ENCODE measurements around the gene NELL1. TPM values are rescaled to one million over a fixed set of nuclear protein-coding genes. Genes with fewer than 3 reads are reported as not detected.

NELL1 gene
- polyA plus RNA-seq, 2 of the 4 experiments (the other 2 are of a cell fraction): not detected

DNA sequence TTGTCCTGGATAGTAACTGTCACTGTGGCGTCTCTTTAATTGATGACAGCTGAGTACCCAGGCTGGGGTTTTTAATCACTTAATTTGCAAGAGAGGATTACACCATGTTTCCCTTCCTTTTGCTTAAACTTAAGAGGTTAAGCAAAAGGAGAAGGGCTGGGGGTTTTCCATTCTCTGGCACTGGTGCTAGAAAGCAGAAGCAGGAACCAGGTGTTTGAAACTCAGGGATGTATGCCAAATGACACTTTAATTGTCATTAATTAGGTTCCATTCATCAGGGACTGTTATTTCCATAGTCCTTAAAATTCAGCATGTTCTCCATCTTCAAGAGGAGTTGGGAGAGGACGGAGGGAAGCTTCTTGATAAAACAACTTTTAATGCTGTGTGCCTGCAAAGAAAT, 746.2 kb downstream of the NELL1 start:
- no peak for DNase-seq (ENCODE audit: low read depth in 1 of 2, low spot score in 1 of 2)
- no peak for ATAC-seq
- WGBS (ENCODE audit: missing lambda C conversion rate): 26% methylated on average over 2 of the region's 2 CpGs
- Histone ChIP-seq H3K4me1 (no peaks in the 10 kb centered on the region), H3K9me3 (no peaks in the 10 kb centered on the region), H3K4me3 (no peak overlapping the region), H3K27ac (no peak overlapping the region), H3K4me2 (no peak overlapping the region)
- POLR2A ChIA-PET: no interaction called here
- TF ChIP-seq MAFK (IDR thresholded peaks at IDR 0.05; ENCODE audit: partially characterized antibody): no peak
- TF ChIP-seq FOXS1 (CRISPR knock-in tag; IDR thresholded peaks at IDR 0.05): no peak
- TF ChIP-seq CBX8 (IDR thresholded peaks at IDR 0.05): no peak
- no peak for TF ChIP-seq JUN (IDR thresholded peaks at IDR 0.05)
- TF ChIP-seq, protein P1, sequence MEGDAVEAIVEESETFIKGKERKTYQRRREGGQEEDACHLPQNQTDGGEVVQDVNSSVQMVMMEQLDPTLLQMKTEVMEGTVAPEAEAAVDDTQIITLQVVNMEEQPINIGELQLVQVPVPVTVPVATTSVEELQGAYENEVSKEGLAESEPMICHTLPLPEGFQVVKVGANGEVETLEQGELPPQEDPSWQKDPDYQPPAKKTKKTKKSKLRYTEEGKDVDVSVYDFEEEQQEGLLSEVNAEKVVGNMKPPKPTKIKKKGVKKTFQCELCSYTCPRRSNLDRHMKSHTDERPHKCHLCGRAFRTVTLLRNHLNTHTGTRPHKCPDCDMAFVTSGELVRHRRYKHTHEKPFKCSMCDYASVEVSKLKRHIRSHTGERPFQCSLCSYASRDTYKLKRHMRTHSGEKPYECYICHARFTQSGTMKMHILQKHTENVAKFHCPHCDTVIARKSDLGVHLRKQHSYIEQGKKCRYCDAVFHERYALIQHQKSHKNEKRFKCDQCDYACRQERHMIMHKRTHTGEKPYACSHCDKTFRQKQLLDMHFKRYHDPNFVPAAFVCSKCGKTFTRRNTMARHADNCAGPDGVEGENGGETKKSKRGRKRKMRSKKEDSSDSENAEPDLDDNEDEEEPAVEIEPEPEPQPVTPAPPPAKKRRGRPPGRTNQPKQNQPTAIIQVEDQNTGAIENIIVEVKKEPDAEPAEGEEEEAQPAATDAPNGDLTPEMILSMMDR (IDR thresholded peaks at IDR 0.05): no peak
- no peak for TF ChIP-seq SMC3 (IDR thresholded peaks at IDR 0.05)
- no peak for TF ChIP-seq TP53 (CRISPR knock-in tag; IDR thresholded peaks at IDR 0.05)
- TF ChIP-seq RAD21 (conservative IDR thresholded peaks at IDR 0.05 in 1 of 2, IDR thresholded peaks at IDR 0.05 in 1 of 2): no peak
- TF ChIP-seq SREBF2 (IDR thresholded peaks at IDR 0.05): no peak
- no peak for TF ChIP-seq ZC3H11A (IDR thresholded peaks at IDR 0.05)
- no peak for TF ChIP-seq HOXB5 (CRISPR knock-in tag; IDR thresholded peaks at IDR 0.05)
- TF ChIP-seq NPAS2 (CRISPR knock-in tag; IDR thresholded peaks at IDR 0.05; ENCODE audit: borderline replicate concordance): no peak
- TF ChIP-seq CHD2 (IDR thresholded peaks at IDR 0.05; ENCODE audit: low read length, partially characterized antibody): no peak
- no peak for TF ChIP-seq PHF8 (IDR thresholded peaks at IDR 0.05; ENCODE audit: borderline replicate concordance, low read depth)
- TF ChIP-seq, protein P2, sequence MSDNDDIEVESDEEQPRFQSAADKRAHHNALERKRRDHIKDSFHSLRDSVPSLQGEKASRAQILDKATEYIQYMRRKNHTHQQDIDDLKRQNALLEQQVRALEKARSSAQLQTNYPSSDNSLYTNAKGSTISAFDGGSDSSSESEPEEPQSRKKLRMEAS (IDR thresholded peaks at IDR 0.05): no peak
- no peak for TF ChIP-seq CEBPB (IDR thresholded peaks at IDR 0.05)
- TF ChIP-seq FOSB (CRISPR knock-in tag; IDR thresholded peaks at IDR 0.05): no peak
- TF ChIP-seq, protein P3, sequence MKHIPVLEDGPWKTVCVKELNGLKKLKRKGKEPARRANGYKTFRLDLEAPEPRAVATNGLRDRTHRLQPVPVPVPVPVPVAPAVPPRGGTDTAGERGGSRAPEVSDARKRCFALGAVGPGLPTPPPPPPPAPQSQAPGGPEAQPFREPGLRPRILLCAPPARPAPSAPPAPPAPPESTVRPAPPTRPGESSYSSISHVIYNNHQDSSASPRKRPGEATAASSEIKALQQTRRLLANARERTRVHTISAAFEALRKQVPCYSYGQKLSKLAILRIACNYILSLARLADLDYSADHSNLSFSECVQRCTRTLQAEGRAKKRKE (CRISPR knock-in tag; IDR thresholded peaks at IDR 0.05; ENCODE audit: low read depth): no peak
- no peak for TF ChIP-seq POLR2AphosphoS2 (conservative IDR thresholded peaks at IDR 0.05; ENCODE audit: low read length)
- TF ChIP-seq, protein P4, sequence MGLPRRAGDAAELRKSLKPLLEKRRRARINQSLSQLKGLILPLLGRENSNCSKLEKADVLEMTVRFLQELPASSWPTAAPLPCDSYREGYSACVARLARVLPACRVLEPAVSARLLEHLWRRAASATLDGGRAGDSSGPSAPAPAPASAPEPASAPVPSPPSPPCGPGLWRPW (IDR thresholded peaks at IDR 0.05): no peak
- no peak for FAIRE-seq
- CTCF ChIA-PET: no interaction called here

DNA sequence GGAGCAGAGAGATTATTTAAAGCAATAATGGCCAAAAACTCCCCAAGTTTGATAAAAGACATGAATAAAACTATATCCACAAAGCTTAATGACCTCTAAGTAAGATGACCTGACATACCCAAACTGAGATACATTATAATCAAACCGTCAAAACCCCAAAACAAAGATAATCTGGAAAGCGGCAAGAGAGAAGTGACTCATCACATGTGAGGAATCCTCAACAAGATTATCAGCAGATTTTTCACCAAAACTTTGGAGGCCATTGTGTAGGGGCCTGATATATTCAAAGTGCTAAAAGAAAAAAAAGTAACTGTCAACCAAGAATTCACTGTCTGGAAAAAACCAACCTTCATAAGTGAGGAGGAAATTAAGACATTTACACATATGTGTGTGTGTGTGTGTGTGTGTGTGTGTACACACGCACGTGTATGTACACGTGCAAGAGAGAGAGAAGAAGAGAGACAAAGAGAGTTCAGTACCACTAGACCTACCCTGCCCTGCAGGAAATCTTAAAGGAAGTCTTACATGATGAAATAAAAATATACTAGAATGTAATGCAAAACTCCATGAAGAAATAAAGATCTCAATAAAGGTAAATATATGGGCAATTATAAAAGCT, 752.4 kb downstream of the NELL1 start:
- FAIRE-seq: no peak
- ChIA-PET POLR2A (no interaction called here), CTCF (no interaction called here)
- H3K4me1 ChIP-seq: no peaks in the 10 kb centered on the region
- ATAC-seq: no peak
- no peaks in the 10 kb centered on the region for H3K9me3 ChIP-seq
- 39% methylated on average over 5 of the region's 5 CpGs for WGBS (ENCODE audit: missing lambda C conversion rate)
- H3K4me2 ChIP-seq: no peak overlapping the region
- DNase-seq (ENCODE audit: low read depth in 1 of 2, low spot score in 1 of 2): no peak
- no peak overlapping the region for H3K4me3 ChIP-seq
- TF ChIP-seq TP53 (CRISPR knock-in tag; IDR thresholded peaks at IDR 0.05): no peak
- TF ChIP-seq, protein P4 (IDR thresholded peaks at IDR 0.05): no peak
- no peak for TF ChIP-seq RCOR1 (IDR thresholded peaks at IDR 0.05; ENCODE audit: low read depth, low read length)
- no peak for TF ChIP-seq NFE2L2 (conservative IDR thresholded peaks at IDR 0.05; ENCODE audit: low read length)
- no peak for TF ChIP-seq HOXB5 (CRISPR knock-in tag; IDR thresholded peaks at IDR 0.05)
- TF ChIP-seq HEYL (CRISPR knock-in tag; IDR thresholded peaks at IDR 0.05): no peak
- no peak for TF ChIP-seq MAFK (IDR thresholded peaks at IDR 0.05; ENCODE audit: partially characterized antibody)
- no peak for TF ChIP-seq FOXS1 (CRISPR knock-in tag; IDR thresholded peaks at IDR 0.05)
- no peak for TF ChIP-seq ZC3H11A (IDR thresholded peaks at IDR 0.05)
- no peak for TF ChIP-seq EHF (CRISPR knock-in tag; IDR thresholded peaks at IDR 0.05)
- no peak for TF ChIP-seq ZFP36 (IDR thresholded peaks at IDR 0.05; ENCODE audit: borderline replicate concordance, partially characterized antibody)
- TF ChIP-seq EP300 (IDR thresholded peaks at IDR 0.05): no peak
- no peak overlapping the region for H3K27ac ChIP-seq

All from A549 (cell line).